GM12872 (cell line): ENCODE measurements around the gene RAC3.

Experiments
- TF ChIP-seq, protein P1 (sequence below): IDR thresholded peaks from 3 replicates; pipeline ENCODE4 v1.5.1; 2011; ENCODE audit warnings: low read depth, mild to moderate bottlenecking, low read length, moderate library complexity; ENCODE audit not compliant: insufficient read depth

RAC3 gene

GRCh38 chr17:81996232-81996756 lies 35.2 kb upstream of the RAC3 start:
- TF ChIP-seq, protein P1, sequence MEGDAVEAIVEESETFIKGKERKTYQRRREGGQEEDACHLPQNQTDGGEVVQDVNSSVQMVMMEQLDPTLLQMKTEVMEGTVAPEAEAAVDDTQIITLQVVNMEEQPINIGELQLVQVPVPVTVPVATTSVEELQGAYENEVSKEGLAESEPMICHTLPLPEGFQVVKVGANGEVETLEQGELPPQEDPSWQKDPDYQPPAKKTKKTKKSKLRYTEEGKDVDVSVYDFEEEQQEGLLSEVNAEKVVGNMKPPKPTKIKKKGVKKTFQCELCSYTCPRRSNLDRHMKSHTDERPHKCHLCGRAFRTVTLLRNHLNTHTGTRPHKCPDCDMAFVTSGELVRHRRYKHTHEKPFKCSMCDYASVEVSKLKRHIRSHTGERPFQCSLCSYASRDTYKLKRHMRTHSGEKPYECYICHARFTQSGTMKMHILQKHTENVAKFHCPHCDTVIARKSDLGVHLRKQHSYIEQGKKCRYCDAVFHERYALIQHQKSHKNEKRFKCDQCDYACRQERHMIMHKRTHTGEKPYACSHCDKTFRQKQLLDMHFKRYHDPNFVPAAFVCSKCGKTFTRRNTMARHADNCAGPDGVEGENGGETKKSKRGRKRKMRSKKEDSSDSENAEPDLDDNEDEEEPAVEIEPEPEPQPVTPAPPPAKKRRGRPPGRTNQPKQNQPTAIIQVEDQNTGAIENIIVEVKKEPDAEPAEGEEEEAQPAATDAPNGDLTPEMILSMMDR: no peak

- TF ChIP-seq, protein P1: no peak
These were observed 34.6 kb upstream of the RAC3 start for GRCh38 chr17:81996757-81997441.

GRCh38 chr17:81998212-81998611 lies 33.3 kb upstream of the RAC3 start:
- TF ChIP-seq, protein P1: no peak

- TF ChIP-seq, protein P1: no peak
These were observed 32.6 kb upstream of the RAC3 start for GRCh38 chr17:81998691-81999438.

- TF ChIP-seq, protein P1: no peak
These were observed 31.9 kb upstream of the RAC3 start for GRCh38 chr17:81999587-81999975.

DNA sequence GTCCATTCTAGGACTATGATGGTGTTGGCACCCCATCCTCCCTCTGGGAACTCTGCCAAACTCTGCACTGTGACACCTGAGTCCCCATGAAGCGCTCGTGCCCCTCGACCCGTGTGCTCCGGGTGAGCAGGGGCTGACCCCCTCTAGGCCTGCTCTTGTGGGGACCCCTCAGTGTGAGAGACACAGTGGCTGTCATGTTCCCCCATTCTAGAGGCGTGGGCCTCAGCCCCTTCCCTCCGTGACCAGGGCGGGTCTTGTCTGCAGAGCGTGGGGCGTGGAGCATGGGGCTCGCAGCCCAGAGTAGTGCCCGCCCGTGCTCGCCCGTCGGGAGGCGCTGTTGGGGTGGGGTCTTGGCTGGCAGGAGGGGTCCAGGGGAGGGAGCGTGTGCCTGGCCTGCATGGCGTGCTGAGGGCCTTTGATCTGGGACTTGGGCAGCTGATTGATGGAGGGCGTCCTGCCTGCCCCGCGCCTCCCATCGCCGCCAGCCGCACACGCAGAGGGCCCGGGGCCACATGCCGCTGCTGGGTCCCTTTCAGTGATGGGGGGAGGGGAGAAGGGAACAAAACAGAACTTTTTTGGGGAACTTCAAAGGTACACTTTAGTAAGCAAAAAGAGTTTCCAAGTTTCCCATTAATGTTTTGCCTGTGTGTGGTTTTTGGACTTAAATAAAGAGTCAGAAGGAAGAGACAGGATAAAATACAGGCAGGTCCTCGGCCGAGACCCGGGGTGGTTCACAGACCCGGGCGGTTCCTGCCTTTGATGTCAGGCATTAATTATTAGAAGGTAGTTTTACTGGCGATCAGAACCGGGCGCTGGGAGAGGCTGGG lies 31.3 kb upstream of the RAC3 start:
- TF ChIP-seq, protein P1: no peak
